ENCODE measurements around the gene C22orf15. TPM values are rescaled to one million over a fixed set of nuclear protein-coding genes. Genes with fewer than 3 reads are reported as not detected.

Gene C22orf15
- total and polyA plus RNA-seq, 8 donors = not detected

- Histone ChIP-seq H3K4me3 (no peak overlapping the region), H3K27me3 (no peaks in the 10 kb centered on the region), H3K9me3 (no peaks in the 10 kb centered on the region), H3K27ac (no peak overlapping the region), H3K4me1 (no peaks in the 10 kb centered on the region), H3K36me3 (peaks cover 0 to 63% (median 26%) of the 10 kb centered on the region in 3 donors)
- intact Hi-C loops (cut with DNase I) = no loop called here
- TF ChIP-seq CTCF (IDR thresholded peaks at IDR 0.05) = no peak
- DNase-seq (no peak), FAIRE-seq (no peak), ATAC-seq (no peak)
- WGBS, 2 donors = 87 to 89% methylated on average over 11 of the region's 11 CpGs
Measured at GRCh38 chr22:23801238-23801821, 38.5 kb downstream of the C22orf15 start.

- ATAC-seq (no peak), DNase-seq (no peak), FAIRE-seq (no peak)
- H3K4me3 ChIP-seq = no peak overlapping the region
- no peaks in the 10 kb centered on the region for H3K9me3 ChIP-seq
- peaks cover 0 to 63% (median 26%) of the 10 kb centered on the region in 3 donors for H3K36me3 ChIP-seq
- H3K27me3 ChIP-seq = no peaks in the 10 kb centered on the region
- WGBS, 2 donors = 96 to 97% methylated on average over 8 of the region's 8 CpGs
- intact Hi-C loops (cut with DNase I) = no loop called here
- no peak overlapping the region for H3K27ac ChIP-seq
- H3K4me1 ChIP-seq = no peaks in the 10 kb centered on the region
- no peak for TF ChIP-seq CTCF (IDR thresholded peaks at IDR 0.05)
Measured at GRCh38 chr22:23801886-23802377, 39.1 kb downstream of the C22orf15 start.

- H3K4me1 ChIP-seq = no peaks in the 10 kb centered on the region
- H3K27me3 ChIP-seq = no peaks in the 10 kb centered on the region
- FAIRE-seq (no peak), DNase-seq (no peak), ATAC-seq (peak in 1 of 4 donors; percentile 13)
- H3K9me3 ChIP-seq = no peaks in the 10 kb centered on the region
- H3K36me3 ChIP-seq = peaks cover 0 to 61% (median 26%) of the 10 kb centered on the region in 3 donors
- intact Hi-C loops (cut with DNase I) = no loop called here
- 81 to 90% methylated on average over 21 of the region's 21 CpGs for WGBS, 2 donors
- no peak for TF ChIP-seq CTCF (IDR thresholded peaks at IDR 0.05)
- no peak overlapping the region for H3K27ac ChIP-seq
- H3K4me3 ChIP-seq = no peak overlapping the region
Measured at GRCh38 chr22:23803001-23803819, 40.4 kb downstream of the C22orf15 start.

DNA sequence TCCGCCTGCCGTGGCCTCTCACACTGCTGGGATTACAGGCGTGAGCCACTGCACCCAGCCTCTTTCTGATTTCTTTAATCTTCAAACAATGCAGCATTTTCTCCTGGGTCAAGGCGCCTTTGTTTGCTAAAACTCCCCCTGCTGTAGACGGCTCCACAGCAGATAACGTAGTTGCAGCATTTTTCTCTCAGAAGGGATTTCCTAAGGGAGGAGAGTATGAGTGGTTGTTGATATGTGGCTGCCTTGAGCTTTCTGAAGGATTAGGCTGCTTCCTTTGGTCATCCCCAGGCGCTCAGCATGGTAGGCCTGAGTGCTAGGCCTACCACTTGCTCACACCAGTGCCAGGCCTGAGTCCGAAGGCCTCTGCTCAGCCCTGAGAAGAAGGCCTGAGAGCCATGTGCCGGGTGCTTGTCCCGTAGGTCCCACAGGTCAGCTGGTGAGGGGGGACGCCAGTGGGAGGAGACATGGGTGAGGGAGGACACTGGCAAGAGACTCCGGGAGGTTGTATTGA, 42.0 kb downstream of the C22orf15 start:
- FAIRE-seq (no peak), ATAC-seq (no peak), DNase-seq (no peak)
- intact Hi-C loops (cut with DNase I) = no loop called here
- H3K4me1 ChIP-seq = no peaks in the 10 kb centered on the region
- H3K9me3 ChIP-seq = no peaks in the 10 kb centered on the region
- no peaks in the 10 kb centered on the region for H3K27me3 ChIP-seq
- peaks cover 0 to 56% (median 26%) of the 10 kb centered on the region in 3 donors for H3K36me3 ChIP-seq
- H3K4me3 ChIP-seq = no peak overlapping the region
- 77 to 86% methylated on average over 12 of the region's 12 CpGs for WGBS, 2 donors
- H3K27ac ChIP-seq = no peak overlapping the region
- TF ChIP-seq CTCF (IDR thresholded peaks at IDR 0.05) = no peak
